Measurements from ENCODE around the gene DOK6.

The DOK6 gene

GRCh38 chr18:69838620-69839411, 438.1 kb downstream of the DOK6 start:
- peak overlapping the region; percentile 65 for H3K9ac ChIP-seq (ENCODE audit: low read length)
- TF ChIP-seq EZH2phosphoT487 (IDR thresholded peaks at IDR 0.05; ENCODE audit: low read depth) (no peak), CTCF (IDR thresholded peaks at IDR 0.05; ENCODE audit: low read depth, low read length) (no peak)
- peak overlapping the region; percentile 90 for H3K4me2 ChIP-seq (ENCODE audit: low read length)
- H3K36me3 ChIP-seq (replicated peaks; ENCODE audit: low read depth, low read length) = no peaks in the 10 kb centered on the region
- no peaks in the 10 kb centered on the region for H3K9me3 ChIP-seq (ENCODE audit: insufficient read depth, low read length)
- no peaks in the 10 kb centered on the region for H4K20me1 ChIP-seq (ENCODE audit: insufficient read depth, low read length)
- H3K79me2 ChIP-seq (ENCODE audit: low read length) = no peaks in the 10 kb centered on the region
- peak overlapping the region; percentile 78 for H3K27ac ChIP-seq (ENCODE audit: low read length)
- H3K4me1 ChIP-seq (ENCODE audit: low read length) = peaks cover 34% of the 10 kb centered on the region
- H2AFZ ChIP-seq (ENCODE audit: low read depth, low read length) = peak overlapping the region; percentile 94
- peak overlapping the region; percentile 74 for H3K4me3 ChIP-seq (ENCODE audit: low read length)
- H3K27me3 ChIP-seq (ENCODE audit: low read depth, low read length) = peaks cover 6% of the 10 kb centered on the region; the same call in 1 of the 2 replicates

GRCh38 chr18:69839497-69839896, 438.8 kb downstream of the DOK6 start:
- Histone ChIP-seq H3K4me3 (ENCODE audit: low read length) (peak overlapping the region; percentile 74), H3K36me3 (replicated peaks; ENCODE audit: low read depth, low read length) (no peaks in the 10 kb centered on the region), H2AFZ (ENCODE audit: low read depth, low read length) (peak overlapping the region; percentile 94), H3K9ac (ENCODE audit: low read length) (peak overlapping the region; percentile 65), H3K4me2 (ENCODE audit: low read length) (peak overlapping the region; percentile 90), H3K9me3 (ENCODE audit: insufficient read depth, low read length) (no peaks in the 10 kb centered on the region), H4K20me1 (ENCODE audit: insufficient read depth, low read length) (no peaks in the 10 kb centered on the region), H3K4me1 (ENCODE audit: low read length) (peaks cover 34% of the 10 kb centered on the region), H3K27ac (ENCODE audit: low read length) (peak overlapping the region; percentile 78), H3K79me2 (ENCODE audit: low read length) (no peaks in the 10 kb centered on the region), H3K27me3 (ENCODE audit: low read depth, low read length) (peaks cover 7% of the 10 kb centered on the region; the same call in 1 of the 2 replicates)
- TF ChIP-seq CTCF (IDR thresholded peaks at IDR 0.05; ENCODE audit: low read depth, low read length) (no peak), EZH2phosphoT487 (IDR thresholded peaks at IDR 0.05; ENCODE audit: low read depth) (no peak)

- Histone ChIP-seq H4K20me1 (ENCODE audit: insufficient read depth, low read length) (no peaks in the 10 kb centered on the region), H3K79me2 (ENCODE audit: low read length) (no peaks in the 10 kb centered on the region), H3K4me1 (ENCODE audit: low read length) (peaks cover 34% of the 10 kb centered on the region), H3K27ac (ENCODE audit: low read length) (peak overlapping the region; percentile 78), H3K36me3 (replicated peaks; ENCODE audit: low read depth, low read length) (no peaks in the 10 kb centered on the region), H3K9me3 (ENCODE audit: insufficient read depth, low read length) (no peaks in the 10 kb centered on the region), H2AFZ (ENCODE audit: low read depth, low read length) (peak overlapping the region; percentile 94), H3K4me3 (ENCODE audit: low read length) (peak overlapping the region; percentile 74), H3K4me2 (ENCODE audit: low read length) (peak overlapping the region; percentile 90), H3K9ac (ENCODE audit: low read length) (peak overlapping the region; percentile 65), H3K27me3 (ENCODE audit: low read depth, low read length) (peaks cover 7% of the 10 kb centered on the region; the same call in 1 of the 2 replicates)
- no peak for TF ChIP-seq EZH2phosphoT487 (IDR thresholded peaks at IDR 0.05; ENCODE audit: low read depth)
- TF ChIP-seq CTCF (IDR thresholded peaks at IDR 0.05; ENCODE audit: low read depth, low read length) = no peak
Measured at GRCh38 chr18:69840001-69840400, 439.3 kb downstream of the DOK6 start.

GRCh38 chr18:69840445-69840844, 439.8 kb downstream of the DOK6 start:
- Histone ChIP-seq H3K36me3 (replicated peaks; ENCODE audit: low read depth, low read length) (no peaks in the 10 kb centered on the region), H3K4me1 (ENCODE audit: low read length) (peaks cover 34% of the 10 kb centered on the region), H3K9me3 (ENCODE audit: insufficient read depth, low read length) (no peaks in the 10 kb centered on the region), H2AFZ (ENCODE audit: low read depth, low read length) (peak overlapping the region; percentile 94), H3K9ac (ENCODE audit: low read length) (peak overlapping the region; percentile 65), H3K27ac (ENCODE audit: low read length) (peak overlapping the region; percentile 78), H3K27me3 (ENCODE audit: low read depth, low read length) (peaks cover 7% of the 10 kb centered on the region; the same call in 1 of the 2 replicates), H3K79me2 (ENCODE audit: low read length) (no peaks in the 10 kb centered on the region), H3K4me3 (ENCODE audit: low read length) (peak overlapping the region; percentile 74), H4K20me1 (ENCODE audit: insufficient read depth, low read length) (no peaks in the 10 kb centered on the region), H3K4me2 (ENCODE audit: low read length) (peak overlapping the region; percentile 90)
- TF ChIP-seq EZH2phosphoT487 (IDR thresholded peaks at IDR 0.05; ENCODE audit: low read depth) (no peak), CTCF (IDR thresholded peaks at IDR 0.05; ENCODE audit: low read depth, low read length) (no peak)

Data from OCI-LY3 (cell line).